Activated effector memory CD4-positive, alpha-beta T cell treated with anti-CD3 and anti-CD28 coated beads, Interleukin-2, amount 50 U/mL, for 16 hours (primary cell): ENCODE results near the gene FTH1.

ENCODE experiments used
- DNase-seq: peaks from one replicate; pipeline ENCODE4 v3.0.0-alpha.2; 2020

FTH1 gene

DNA sequence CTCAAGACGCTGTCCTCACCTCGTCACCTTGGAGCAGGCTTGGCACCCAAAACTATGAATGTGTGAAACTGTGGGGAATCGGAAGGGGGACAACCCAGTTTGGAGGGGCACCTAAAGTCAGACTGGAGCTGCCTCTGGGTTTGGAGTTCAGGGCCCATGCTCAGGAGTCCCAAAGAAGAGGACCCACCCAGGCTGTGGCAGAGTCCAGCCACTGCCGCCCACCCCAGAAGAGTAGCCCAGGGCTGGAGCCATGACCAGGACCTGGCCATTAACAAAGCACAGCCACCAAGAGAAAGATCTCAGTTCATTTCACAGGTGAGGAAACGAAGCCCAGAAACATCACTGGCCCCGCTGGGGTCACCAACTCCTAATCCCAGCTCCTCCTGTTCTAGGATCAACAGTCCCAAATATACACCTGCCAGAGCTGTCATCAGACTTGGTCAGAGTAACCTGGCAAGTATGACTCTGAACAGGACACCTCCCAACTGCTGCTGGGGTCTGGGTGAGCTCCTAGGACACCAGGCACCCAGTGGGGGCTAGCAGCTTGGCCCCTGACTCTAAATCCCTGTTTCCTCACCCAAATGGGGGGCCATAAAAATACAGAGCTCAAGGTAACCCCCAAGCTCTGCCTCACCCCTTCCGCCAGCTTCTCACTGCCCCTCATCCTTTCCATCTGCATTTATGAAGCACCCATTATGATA lies 52.8 kb downstream of the FTH1 start:
- no peak for DNase-seq
